Measurements from ENCODE around the gene TMEFF2. TPM values are rescaled to one million over a fixed set of nuclear protein-coding genes. Genes with fewer than 3 reads are reported as not detected.
"Not testable (repeated sequence)": the region's sequence is repeated elsewhere in the genome, so short reads cannot be mapped to it uniquely, and the experiment has no call there.

TMEFF2 gene
- total and polyA plus RNA-seq, 2 experiments from 2014 or later, result 1.7 to 2.2 TPM

DNA sequence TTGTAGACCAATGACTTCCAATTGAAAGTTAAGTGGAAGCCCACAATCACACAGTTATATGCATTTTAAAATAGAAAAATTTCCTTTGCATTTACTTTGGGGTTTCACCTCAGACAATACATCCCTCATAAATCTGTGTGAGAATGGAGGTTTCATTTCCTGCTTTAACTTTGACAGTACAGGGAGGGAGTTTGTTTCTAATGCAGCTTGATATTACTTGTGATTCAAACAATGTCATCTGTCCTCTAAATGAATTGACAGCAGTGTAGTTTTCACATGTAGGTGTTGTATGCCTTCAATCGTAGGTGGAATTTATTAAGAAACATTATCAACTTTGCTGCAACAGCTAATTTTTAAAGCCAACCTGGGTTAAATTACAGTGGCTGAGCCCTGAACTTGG, 75.2 kb downstream of the TMEFF2 start (continued):
- TF ChIP-seq ZNF331 (CRISPR knock-in tag; IDR thresholded peaks at IDR 0.05; ENCODE audit: low read depth), result no peak
- TF ChIP-seq, protein P1, sequence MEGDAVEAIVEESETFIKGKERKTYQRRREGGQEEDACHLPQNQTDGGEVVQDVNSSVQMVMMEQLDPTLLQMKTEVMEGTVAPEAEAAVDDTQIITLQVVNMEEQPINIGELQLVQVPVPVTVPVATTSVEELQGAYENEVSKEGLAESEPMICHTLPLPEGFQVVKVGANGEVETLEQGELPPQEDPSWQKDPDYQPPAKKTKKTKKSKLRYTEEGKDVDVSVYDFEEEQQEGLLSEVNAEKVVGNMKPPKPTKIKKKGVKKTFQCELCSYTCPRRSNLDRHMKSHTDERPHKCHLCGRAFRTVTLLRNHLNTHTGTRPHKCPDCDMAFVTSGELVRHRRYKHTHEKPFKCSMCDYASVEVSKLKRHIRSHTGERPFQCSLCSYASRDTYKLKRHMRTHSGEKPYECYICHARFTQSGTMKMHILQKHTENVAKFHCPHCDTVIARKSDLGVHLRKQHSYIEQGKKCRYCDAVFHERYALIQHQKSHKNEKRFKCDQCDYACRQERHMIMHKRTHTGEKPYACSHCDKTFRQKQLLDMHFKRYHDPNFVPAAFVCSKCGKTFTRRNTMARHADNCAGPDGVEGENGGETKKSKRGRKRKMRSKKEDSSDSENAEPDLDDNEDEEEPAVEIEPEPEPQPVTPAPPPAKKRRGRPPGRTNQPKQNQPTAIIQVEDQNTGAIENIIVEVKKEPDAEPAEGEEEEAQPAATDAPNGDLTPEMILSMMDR (conservative IDR thresholded peaks at IDR 0.05; ENCODE audit: low read depth in 2 of 2), result no peak
- no peak for TF ChIP-seq POLR2AphosphoS5 (IDR thresholded peaks at IDR 0.05; ENCODE audit: low read depth)
- TF ChIP-seq, protein P2, sequence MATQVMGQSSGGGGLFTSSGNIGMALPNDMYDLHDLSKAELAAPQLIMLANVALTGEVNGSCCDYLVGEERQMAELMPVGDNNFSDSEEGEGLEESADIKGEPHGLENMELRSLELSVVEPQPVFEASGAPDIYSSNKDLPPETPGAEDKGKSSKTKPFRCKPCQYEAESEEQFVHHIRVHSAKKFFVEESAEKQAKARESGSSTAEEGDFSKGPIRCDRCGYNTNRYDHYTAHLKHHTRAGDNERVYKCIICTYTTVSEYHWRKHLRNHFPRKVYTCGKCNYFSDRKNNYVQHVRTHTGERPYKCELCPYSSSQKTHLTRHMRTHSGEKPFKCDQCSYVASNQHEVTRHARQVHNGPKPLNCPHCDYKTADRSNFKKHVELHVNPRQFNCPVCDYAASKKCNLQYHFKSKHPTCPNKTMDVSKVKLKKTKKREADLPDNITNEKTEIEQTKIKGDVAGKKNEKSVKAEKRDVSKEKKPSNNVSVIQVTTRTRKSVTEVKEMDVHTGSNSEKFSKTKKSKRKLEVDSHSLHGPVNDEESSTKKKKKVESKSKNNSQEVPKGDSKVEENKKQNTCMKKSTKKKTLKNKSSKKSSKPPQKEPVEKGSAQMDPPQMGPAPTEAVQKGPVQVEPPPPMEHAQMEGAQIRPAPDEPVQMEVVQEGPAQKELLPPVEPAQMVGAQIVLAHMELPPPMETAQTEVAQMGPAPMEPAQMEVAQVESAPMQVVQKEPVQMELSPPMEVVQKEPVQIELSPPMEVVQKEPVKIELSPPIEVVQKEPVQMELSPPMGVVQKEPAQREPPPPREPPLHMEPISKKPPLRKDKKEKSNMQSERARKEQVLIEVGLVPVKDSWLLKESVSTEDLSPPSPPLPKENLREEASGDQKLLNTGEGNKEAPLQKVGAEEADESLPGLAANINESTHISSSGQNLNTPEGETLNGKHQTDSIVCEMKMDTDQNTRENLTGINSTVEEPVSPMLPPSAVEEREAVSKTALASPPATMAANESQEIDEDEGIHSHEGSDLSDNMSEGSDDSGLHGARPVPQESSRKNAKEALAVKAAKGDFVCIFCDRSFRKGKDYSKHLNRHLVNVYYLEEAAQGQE (IDR thresholded peaks at IDR 0.05; ENCODE audit: unreplicated experiment), result no peak

DNA sequence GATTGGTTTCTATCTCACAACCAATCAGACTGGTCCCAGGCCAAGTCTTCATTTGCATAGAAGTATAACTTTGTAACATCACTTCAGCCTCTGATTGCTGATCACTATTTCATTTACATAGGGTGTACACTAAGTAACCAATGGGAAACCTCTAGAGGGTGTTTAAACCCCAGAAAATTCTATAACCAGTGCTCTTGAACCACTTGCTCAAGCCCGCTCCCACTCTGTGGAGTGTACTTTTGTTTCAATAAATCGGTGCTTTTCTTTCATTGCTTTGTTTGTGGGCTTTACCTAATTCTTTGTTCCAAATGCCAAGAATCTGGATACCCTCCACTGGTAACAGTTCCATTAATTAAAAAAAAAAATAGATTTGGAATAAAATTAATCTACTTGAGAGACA, 77.0 kb downstream of the TMEFF2 start:
- no peak overlapping the region for H3K27ac Mint-ChIP-seq
- H3K4me1 ChIP-seq (ENCODE audit: insufficient read depth), result no peaks in the 10 kb centered on the region
- no peak overlapping the region for H3K4me2 ChIP-seq
- H3K27me3 ChIP-seq (ENCODE audit: insufficient read depth), result no peaks in the 10 kb centered on the region
- ATAC-seq (no peak), DNase-seq (ENCODE audit: low spot score) (no peak)
- no peaks in the 10 kb centered on the region; the same call in 1 of the 2 replicates for H3K36me3 ChIP-seq (ENCODE audit: insufficient read depth)
- H3K36me3 Mint-ChIP-seq (ENCODE audit: low read depth), result peaks cover 17% of the 10 kb centered on the region
- TF ChIP-seq POLR2AphosphoS5 (IDR thresholded peaks at IDR 0.05; ENCODE audit: low read depth) (no peak), EZH2 (IDR thresholded peaks at IDR 0.05; ENCODE audit: low read depth, unreplicated experiment) (no peak)
- no peaks in the 10 kb centered on the region for H3F3A ChIP-seq (replicated peaks; ENCODE audit: low read depth)
- H3K4me3 ChIP-seq, result no peak overlapping the region
- H4K20me1 ChIP-seq (replicated peaks; ENCODE audit: insufficient read depth), result no peaks in the 10 kb centered on the region
- H3K27ac ChIP-seq (ENCODE audit: low read depth), result no peak overlapping the region
- H3K4me1 Mint-ChIP-seq, result no peaks in the 10 kb centered on the region
- H2AFZ ChIP-seq, result no peak overlapping the region
- no peaks in the 10 kb centered on the region for H3K27me3 Mint-ChIP-seq (ENCODE audit: insufficient read depth, low read depth, poor library complexity)
- no peak overlapping the region for H3K4me3 Mint-ChIP-seq
- H3K9me3 Mint-ChIP-seq, result peaks cover 18% of the 10 kb centered on the region
- no peaks in the 10 kb centered on the region; the same call in 1 of the 2 replicates for H3K9me2 ChIP-seq (ENCODE audit: insufficient read depth)
- no peaks in the 10 kb centered on the region for H3K79me2 ChIP-seq (replicated peaks; ENCODE audit: insufficient read depth)

DNA sequence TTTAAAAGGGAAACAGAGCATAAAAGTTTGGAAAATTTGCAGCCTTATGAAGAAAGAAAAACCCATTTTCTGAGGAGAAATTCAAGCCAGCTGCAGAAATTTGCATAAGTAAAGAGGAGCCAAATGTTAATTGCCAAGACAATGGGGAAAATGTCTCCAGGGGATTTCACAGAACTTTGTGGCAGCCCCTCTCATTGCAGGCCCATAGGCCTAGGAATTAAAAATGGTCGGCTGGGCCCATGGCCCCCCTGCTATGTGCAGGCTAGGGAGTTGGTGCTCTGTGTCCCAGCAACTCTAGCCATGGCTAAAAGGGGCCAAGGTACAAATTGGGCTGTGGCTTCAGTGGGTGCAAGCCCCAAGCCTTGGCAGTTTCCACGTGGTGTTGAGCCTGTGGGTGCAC, 83.2 kb downstream of the TMEFF2 start:
- not testable (repeated sequence) for H3K27ac Mint-ChIP-seq; H3K4me3 Mint-ChIP-seq; H3K27me3 Mint-ChIP-seq (ENCODE audit: insufficient read depth, low read depth, poor library complexity); H3K4me1 Mint-ChIP-seq; H3K4me3 ChIP-seq; H4K20me1 ChIP-seq (replicated peaks; ENCODE audit: insufficient read depth); H3K4me1 ChIP-seq (ENCODE audit: insufficient read depth); H3F3A ChIP-seq (replicated peaks; ENCODE audit: low read depth); H3K79me2 ChIP-seq (replicated peaks; ENCODE audit: insufficient read depth); H3K4me2 ChIP-seq; H2AFZ ChIP-seq; H3K27me3 ChIP-seq (ENCODE audit: insufficient read depth); H3K36me3 ChIP-seq (ENCODE audit: insufficient read depth); H3K9me2 ChIP-seq (ENCODE audit: insufficient read depth)
- Mint-ChIP-seq H3K9me3 (peaks cover 27% of the 10 kb centered on the region), H3K36me3 (ENCODE audit: low read depth) (peaks cover 24% of the 10 kb centered on the region)
- peak; percentile 27 for DNase-seq (ENCODE audit: low spot score)
- peak overlapping the region; percentile 84; the same call in 1 of the 2 replicates for H3K27ac ChIP-seq (ENCODE audit: low read depth)
- ATAC-seq, result peak; percentile 63
